GM18511 (cell line): ENCODE measurements around the gene ARHGAP42.

Experiments used
- ATAC-seq: cut with Tn5 transposase; IDR thresholded peaks from one replicate; pipeline ENCODE4 v1.9.1; 2021; ENCODE audit warnings: mild to moderate bottlenecking, moderate library complexity; ENCODE audit not compliant: unreplicated experiment

Gene ARHGAP42

GRCh38 chr11:100948936-100949335, 261.8 kb downstream of the ARHGAP42 start:
- ATAC-seq: no peak

- no peak for ATAC-seq
Measured at GRCh38 chr11:100949443-100949842, 262.4 kb downstream of the ARHGAP42 start.

- ATAC-seq: no peak
Measured at GRCh38 chr11:100955318-100955717, 268.2 kb downstream of the ARHGAP42 start.

GRCh38 chr11:100956351-100956750, 269.3 kb downstream of the ARHGAP42 start:
- no peak for ATAC-seq

GRCh38 chr11:100957499-100957898, 270.4 kb downstream of the ARHGAP42 start:
- ATAC-seq: no peak

GRCh38 chr11:100961633-100962032, 274.5 kb downstream of the ARHGAP42 start:
- no peak for ATAC-seq

- no peak for ATAC-seq
Measured at GRCh38 chr11:100963375-100963774, 276.3 kb downstream of the ARHGAP42 start.

- ATAC-seq: no peak
Measured at GRCh38 chr11:100964435-100964834, 277.3 kb downstream of the ARHGAP42 start.

- no peak for ATAC-seq
Measured at GRCh38 chr11:100965346-100965745, 278.3 kb downstream of the ARHGAP42 start.

GRCh38 chr11:100966366-100966765, 279.3 kb downstream of the ARHGAP42 start:
- no peak for ATAC-seq

- no peak for ATAC-seq
Measured at GRCh38 chr11:100969008-100969407, 281.9 kb downstream of the ARHGAP42 start.

- no peak for ATAC-seq
Measured at GRCh38 chr11:100970283-100971164, 283.4 kb downstream of the ARHGAP42 start.

- no peak for ATAC-seq
Measured at GRCh38 chr11:100972046-100972445, 285.0 kb downstream of the ARHGAP42 start.

- ATAC-seq: no peak
Measured at GRCh38 chr11:100978442-100978841, 291.4 kb downstream of the ARHGAP42 start.

GRCh38 chr11:100978939-100979338, 291.9 kb downstream of the ARHGAP42 start:
- no peak for ATAC-seq

GRCh38 chr11:100980156-100980555, 293.1 kb downstream of the ARHGAP42 start:
- ATAC-seq: no peak

- ATAC-seq: no peak
Measured at GRCh38 chr11:100981196-100981824, 294.2 kb downstream of the ARHGAP42 start.

- ATAC-seq: peak; percentile 85
Measured at GRCh38 chr11:100984668-100985067, 297.6 kb downstream of the ARHGAP42 start.

GRCh38 chr11:100990931-100991330, 303.8 kb downstream of the ARHGAP42 start:
- no peak for ATAC-seq

GRCh38 chr11:100991541-100991940, 304.5 kb downstream of the ARHGAP42 start:
- no peak for ATAC-seq

GRCh38 chr11:100994966-100995365, 307.9 kb downstream of the ARHGAP42 start:
- no peak for ATAC-seq

GRCh38 chr11:100999756-101000155, 312.7 kb downstream of the ARHGAP42 start:
- no peak for ATAC-seq
